K562 (cell line): Measurements from ENCODE around the gene POMGNT1. TPM values are rescaled to one million over a fixed set of nuclear protein-coding genes. Genes with fewer than 3 reads are reported as not detected.

Experiments used
- HMBOX1 ChIP-seq: sonication (generic); IDR thresholded peaks from 2 replicates; pipeline ENCODE4 v1.6.1; 2016
- IRF2 ChIP-seq: sonication (generic); formaldehyde crosslinking; IDR thresholded peaks from 2 replicates; pipeline ENCODE4 v1.8.1; 2022; ENCODE audit warnings: mild to moderate bottlenecking, missing genetic modification reagents
- KDM5B ChIP-seq: fragments of 200-600 bp; sonication (generic); IDR thresholded peaks from 2 replicates; pipeline ENCODE4 v1.6.1; 2012; ENCODE audit warnings: low read depth, mild to moderate bottlenecking, moderate library complexity, low read length, control low read depth, inconsistent platforms; ENCODE audit not compliant: insufficient replicate concordance
- RBFOX2 ChIP-seq: fragments of 200-400 bp; formaldehyde crosslinking; IDR thresholded peaks from 2 replicates; pipeline ENCODE4 v1.6.1; 2017; ENCODE audit warnings: low read depth, mild to moderate bottlenecking, low read length, moderate library complexity
- STAG1 ChIP-seq: sonication (generic); formaldehyde crosslinking; IDR thresholded peaks from 2 replicates; pipeline ENCODE4 v1.5.0; 2020; ENCODE audit warnings: missing genetic modification reagents, borderline replicate concordance
- TGIF2 ChIP-seq: sonication (generic); formaldehyde crosslinking; IDR thresholded peaks from 2 replicates; pipeline ENCODE4 v1.8.1; 2022; ENCODE audit warnings: mild to moderate bottlenecking, missing genetic modification reagents, moderate library complexity
- UBTF ChIP-seq, 2 experiments: IDR thresholded peaks; 2 replicates each; pipeline ENCODE4 v1.6.1; 2012; ENCODE audit warnings: improper control_type of control experiment in 2 of 2, low read depth in 2 of 2, low read length in 2 of 2, borderline replicate concordance in 1 of 2
- XRCC4 ChIP-seq: IDR thresholded peaks from one replicate; pipeline ENCODE4 v1.6.1; 2011; ENCODE audit not compliant: insufficient read depth, insufficient read length; ENCODE audit errors: extremely low read depth
- ZNF41 ChIP-seq: fragments of 250-450 bp; sonication (Bioruptor Pico); conservative IDR thresholded peaks from 2 replicates; pipeline ENCODE4 v1.4.0; 2020; ENCODE audit warnings: mild to moderate bottlenecking
- polyA plus RNA-seq, 8 experiments: library from polyadenylated mRNA; depleted of rRNA in 4 of 8; stranded (reverse) in 5 of 8; unstranded in 3 of 8; fragments of >200 nt; fragmentation: Nextera tagmentation in 2 of 8; fragmentation: Illumina TruSeq in 1 of 8; extraction: Ambion mirVana in 2 of 8; extraction: Trizol in 1 of 8; gene quantifications; 2 replicates each; pipeline versions ENCODE4 v1.2.1 to v1.2.3, GENCODE V29; 2011 to 2014; ENCODE audit warnings: inconsistent platforms in 1 of 8, missing spikeins in 1 of 8
- total RNA-seq, 7 experiments: library from RNA; depleted of rRNA in 6 of 7; stranded (reverse); fragments of >200 nt in 6 of 7; fragmentation: Illumina TruSeq in 2 of 7; extraction: Trizol in 2 of 7; gene quantifications; 2 replicates each; pipeline versions ENCODE4 v1.2.1 to v1.2.3, GENCODE V29; 2011 to 2021; ENCODE audit warnings: low replicate concordance in 1 of 7

POMGNT1 gene
- total and polyA plus RNA-seq, 9 of the 15 experiments (the other 6 are each of a cell fraction or from before 2014, with no cell fraction given): 14.1 to 58.9 (median 37.8) TPM

- TF ChIP-seq UBTF (IDR thresholded peaks at IDR 0.05; ENCODE audit: borderline replicate concordance in 1 of 2, low read depth in 2 of 2, low read length in 2 of 2): no peak
- TF ChIP-seq IRF2 (CRISPR knock-in tag): no peak
- TF ChIP-seq STAG1 (CRISPR knock-in tag): no peak
- TF ChIP-seq TGIF2 (CRISPR knock-in tag): no peak
- no peak for TF ChIP-seq XRCC4
- no peak for TF ChIP-seq ZNF41 (CRISPR knock-in tag)
- no peak for TF ChIP-seq RBFOX2
- no peak for TF ChIP-seq HMBOX1
- TF ChIP-seq KDM5B: no peak
Observed at GRCh38 chr1:46204406-46204742, 6.1 kb upstream of the POMGNT1 start (continued).
